Upper lobe of left lung (tissue), 4 donors: ENCODE data around the gene DRD3.

Source experiments
- CTCF ChIP-seq, 6 experiments: fragments of 450-650 bp in 4 of 6; fragments of 200-600 bp in 2 of 6; sonication (generic) in 2 of 6; IDR thresholded peaks; one replicate each; pipeline ENCODE4 v1.5.1; 2016 to 2019; ENCODE audit warnings: antibody characterized with exemption in 6 of 6
- EP300 ChIP-seq, 4 donors: sonication (generic); formaldehyde crosslinking; IDR thresholded peaks; one replicate each; pipeline ENCODE4 v1.5.1; 2017; ENCODE audit warnings: antibody characterized with exemption in 4 of 4, control low read depth in 2 of 4
- POLR2A ChIP-seq, 4 donors: fragments of 450-650 bp; IDR thresholded peaks; one replicate each; pipeline ENCODE4 v1.5.1; 2016 to 2017; ENCODE audit warnings: antibody characterized with exemption in 4 of 4, mild to moderate bottlenecking in 2 of 4
- POLR2AphosphoS5 ChIP-seq, 2 donors: sonication (generic); formaldehyde crosslinking; IDR thresholded peaks; one replicate each; pipeline ENCODE4 v1.5.1; 2017; ENCODE audit warnings: antibody characterized with exemption in 2 of 2

DNA sequence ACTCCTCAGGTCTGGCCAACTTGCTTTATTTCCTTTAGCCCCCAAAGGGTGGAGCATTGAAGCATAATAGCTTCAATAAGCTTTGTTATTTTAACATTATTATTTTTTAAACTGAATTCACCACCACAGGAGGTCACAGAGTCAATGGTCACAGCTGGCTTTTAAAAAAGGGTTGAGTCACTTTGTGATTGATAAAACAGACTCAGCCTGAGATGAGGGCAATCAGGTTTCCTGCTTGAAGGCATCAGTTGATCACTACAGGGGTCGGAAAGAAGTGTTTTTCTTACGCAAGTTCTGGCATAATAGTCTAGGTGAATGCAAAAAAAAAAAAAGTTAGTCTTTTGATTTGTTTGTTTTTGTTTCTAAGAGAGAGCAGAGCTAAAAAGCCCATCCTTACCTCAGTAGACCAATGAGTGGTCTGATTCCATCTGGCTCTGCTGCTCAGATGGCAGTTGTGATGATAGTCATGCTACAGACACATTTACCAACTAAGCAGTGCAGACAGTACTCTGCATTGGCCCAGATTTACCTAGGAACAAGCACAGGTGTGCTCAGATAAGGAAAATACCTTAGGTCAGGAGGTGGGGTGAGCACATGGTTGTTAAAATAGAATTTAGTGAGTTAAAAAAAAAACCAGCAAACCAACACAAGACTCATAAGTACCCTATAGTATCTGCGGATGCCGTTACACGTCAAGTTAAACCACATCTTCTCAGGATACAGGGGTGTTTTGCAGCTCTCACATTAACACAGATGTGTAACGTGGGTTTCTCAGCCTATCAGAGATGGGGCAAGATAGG is 35.9 kb upstream of the DRD3 start:
- TF ChIP-seq CTCF (IDR thresholded peaks at IDR 0.05) (no peak), EP300 (IDR thresholded peaks at IDR 0.05) (no peak), POLR2A (IDR thresholded peaks at IDR 0.05) (no peak), POLR2AphosphoS5 (IDR thresholded peaks at IDR 0.05) (no peak)
